ENCODE measurements around the gene SUGP1.

DNA sequence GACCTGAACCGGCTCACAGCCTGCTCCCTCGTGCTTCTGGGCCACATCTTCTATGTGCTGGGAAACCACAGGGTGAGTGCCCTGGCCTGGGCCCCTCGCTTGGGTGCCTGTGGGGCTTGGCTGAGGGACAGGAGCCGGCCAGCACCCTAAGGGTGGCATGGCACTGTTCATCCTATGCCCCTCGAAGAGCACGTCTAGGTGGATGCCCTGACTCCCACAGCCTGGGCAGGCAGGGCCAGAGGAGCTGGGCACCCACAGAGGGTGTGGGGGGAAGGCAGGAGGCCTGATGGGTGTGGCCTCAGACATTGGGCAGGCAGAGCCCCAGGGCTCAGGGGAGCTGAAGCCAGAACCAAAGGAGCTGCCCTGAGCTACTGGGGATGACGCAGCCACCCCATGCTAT is 29.1 kb upstream of the SUGP1 start:
- TF ChIP-seq, protein P1, sequence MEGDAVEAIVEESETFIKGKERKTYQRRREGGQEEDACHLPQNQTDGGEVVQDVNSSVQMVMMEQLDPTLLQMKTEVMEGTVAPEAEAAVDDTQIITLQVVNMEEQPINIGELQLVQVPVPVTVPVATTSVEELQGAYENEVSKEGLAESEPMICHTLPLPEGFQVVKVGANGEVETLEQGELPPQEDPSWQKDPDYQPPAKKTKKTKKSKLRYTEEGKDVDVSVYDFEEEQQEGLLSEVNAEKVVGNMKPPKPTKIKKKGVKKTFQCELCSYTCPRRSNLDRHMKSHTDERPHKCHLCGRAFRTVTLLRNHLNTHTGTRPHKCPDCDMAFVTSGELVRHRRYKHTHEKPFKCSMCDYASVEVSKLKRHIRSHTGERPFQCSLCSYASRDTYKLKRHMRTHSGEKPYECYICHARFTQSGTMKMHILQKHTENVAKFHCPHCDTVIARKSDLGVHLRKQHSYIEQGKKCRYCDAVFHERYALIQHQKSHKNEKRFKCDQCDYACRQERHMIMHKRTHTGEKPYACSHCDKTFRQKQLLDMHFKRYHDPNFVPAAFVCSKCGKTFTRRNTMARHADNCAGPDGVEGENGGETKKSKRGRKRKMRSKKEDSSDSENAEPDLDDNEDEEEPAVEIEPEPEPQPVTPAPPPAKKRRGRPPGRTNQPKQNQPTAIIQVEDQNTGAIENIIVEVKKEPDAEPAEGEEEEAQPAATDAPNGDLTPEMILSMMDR (optimal IDR thresholded peaks at IDR 0.05 in 1 of 3, IDR thresholded peaks at IDR 0.05 in 1 of 3, conservative IDR thresholded peaks at IDR 0.05 in 1 of 3; ENCODE audit: extremely low read depth in 1 of 3, insufficient read depth in 2 of 3, low read length in 3 of 3) = no peak
- no peak for TF ChIP-seq EZH2 (IDR thresholded peaks at IDR 0.05; ENCODE audit: low read length)
